Panc1 (cell line): ENCODE data around the gene ZMYM4. TPM values are rescaled to one million over a fixed set of nuclear protein-coding genes. Genes with fewer than 3 reads are reported as not detected.

Experiments
- ATAC-seq: fragments of 200-7000 bp; cut with Tn5 transposase; 2 replicates; pipeline ENCODE4 v1.9.1; 2020; ENCODE audit warnings: mild to moderate bottlenecking, moderate library complexity
- BruUV-seq: library from RNA; stranded (reverse); fragments of 400-500 nt; replicated peaks from 2 replicates; lab custom pipeline; 2021; lab: Mats Ljungman, UMichigan
- CTCF ChIA-PET: fragments of 300-600 bp; sonication (Branson Sonifier 250); formaldehyde crosslinking; loops from one replicate; lab custom pipeline; 2022; ENCODE audit warnings: antibody characterized with exemption; lab: Charles Lee
- POLR2A ChIA-PET: fragments of 300-600 bp; sonication (Branson Sonifier 250); formaldehyde crosslinking; loops from one replicate; lab custom pipeline; 2022; ENCODE audit warnings: antibody characterized with exemption; lab: Charles Lee
- DNase-seq: peaks from one replicate; pipeline ENCODE4 v3.0.0-alpha.2; 2010; ENCODE audit warnings: low read depth, low spot score
- H3K27ac ChIP-seq: 2 replicates; pipeline ENCODE4 v1.5.1; 2011; ENCODE audit warnings: mild to moderate bottlenecking, low read length, inconsistent platforms
- H3K27me3 ChIP-seq: fragments of 200-500 bp; sonication (Bioruptor generic); 2 replicates; pipeline ENCODE4 v1.6.0; 2014; ENCODE audit warnings: low read length, inconsistent platforms; ENCODE audit not compliant: control insufficient read depth, insufficient read depth
- H3K36me3 ChIP-seq: fragments of 200-500 bp; sonication (Bioruptor generic); 2 replicates; pipeline ENCODE4 v1.5.1; 2014; ENCODE audit warnings: inconsistent platforms, mild to moderate bottlenecking, low read length, moderate library complexity; ENCODE audit not compliant: control insufficient read depth, insufficient read depth
- H3K4me1 ChIP-seq: 2 replicates; pipeline ENCODE4 v1.5.1; 2011; ENCODE audit warnings: inconsistent platforms, mild to moderate bottlenecking, low read length, moderate library complexity; ENCODE audit not compliant: control insufficient read depth, insufficient read depth
- H3K4me3 ChIP-seq, 2 experiments: 2 replicates each; pipeline ENCODE4 v1.5.1; 2011 to 2012; ENCODE audit warnings: low read depth in 2 of 2, low read length in 2 of 2, mild to moderate bottlenecking in 2 of 2, inconsistent platforms in 1 of 2, moderate library complexity in 1 of 2
- H3K9me3 ChIP-seq: fragments of 200-500 bp; sonication (Bioruptor generic); 2 replicates; pipeline ENCODE4 v1.5.1; 2014; ENCODE audit warnings: low read depth, mild to moderate bottlenecking, inconsistent platforms, low read length, moderate library complexity; ENCODE audit not compliant: control insufficient read depth, insufficient read depth
- CTCF ChIP-seq: fragments of 450-650 bp; IDR thresholded peaks from 2 replicates; pipeline ENCODE4 v1.5.1; 2017; ENCODE audit warnings: mild to moderate bottlenecking
- POLR2AphosphoS5 ChIP-seq: IDR thresholded peaks from 2 replicates; pipeline ENCODE4 v1.6.1; 2012; ENCODE audit warnings: mild to moderate bottlenecking, low read depth, low read length, moderate library complexity
- REST ChIP-seq, 2 experiments: IDR thresholded peaks; 2 replicates each; pipeline ENCODE4 v1.6.1; 2011 to 2012; ENCODE audit warnings: low read depth in 2 of 2, control low read depth in 1 of 2, low read length in 1 of 2, mild to moderate bottlenecking in 1 of 2, moderate library complexity in 1 of 2; ENCODE audit not compliant: insufficient read depth in 1 of 2
- SIN3A ChIP-seq: IDR thresholded peaks from 2 replicates; pipeline ENCODE4 v1.6.1; 2012; ENCODE audit warnings: low read depth, mild to moderate bottlenecking, low read length, moderate library complexity, borderline replicate concordance; ENCODE audit not compliant: insufficient read depth
- TCF7L2 ChIP-seq: IDR thresholded peaks from 2 replicates; pipeline ENCODE4 v1.6.1; 2011; ENCODE audit warnings: mild to moderate bottlenecking, low read depth, low read length, inconsistent platforms
- in situ Hi-C: cut with HindIII; loops from 2 replicates; pipeline ENCODE4 v1.10.0; 2016; ENCODE audit warnings: low sequenced_read_pairs, low pct_unique_long_range_greater_than_20kb
- intact Hi-C: fragments of 100-400 bp; cut with micrococcal nuclease; formaldehyde crosslinking; loops from one replicate; pipeline ENCODE4 v1.10.0; 2022; ENCODE audit not compliant: unreplicated experiment
- total RNA-seq: library from RNA; stranded (reverse); gene quantifications from one replicate; pipeline ENCODE4 v1.2.1, GENCODE V29; 2021; ENCODE audit not compliant: unreplicated experiment

ZMYM4 gene
- total RNA-seq, 1 experiment from 2014 or later, result 82.2 TPM

- CTCF ChIA-PET, result no interaction called here
Observed at GRCh38 chr1:35437200-35437599, 168.7 kb downstream of the ZMYM4 start.

GRCh38 chr1:35439626-35440025 lies 171.1 kb downstream of the ZMYM4 start:
- in situ Hi-C loops, result no loop called here
- BruUV-seq, result no TSS peak
- Histone ChIP-seq H3K27ac (no peak overlapping the region), H3K27me3 (no peaks in the 10 kb centered on the region), H3K9me3 (no peaks in the 10 kb centered on the region), H3K4me3 (no peak overlapping the region), H3K36me3 (peaks cover 2% of the 10 kb centered on the region; the same call in 1 of the 2 replicates), H3K4me1 (no peaks in the 10 kb centered on the region)
- intact Hi-C loops, result no loop called here
- DNase-seq (no peak), ATAC-seq (no peak)
- POLR2A ChIA-PET, result interaction anchor here (0.6 kb wide), 1 partner anchor 80 kb away, joined by 3 read pairs; no protein-coding TSS in a partner anchor
- TF ChIP-seq TCF7L2, result no peak
- TF ChIP-seq CTCF, result no peak
- TF ChIP-seq SIN3A, result no peak
- no peak for TF ChIP-seq POLR2AphosphoS5
- no peak for TF ChIP-seq REST (IDR thresholded peaks at IDR 0.05; ENCODE audit: insufficient read depth in 1 of 2, low read depth in 2 of 2, low read length in 1 of 2)
- CTCF ChIA-PET, result interaction anchor here (1.2 kb wide), 1 partner anchor 11 kb away, joined by 3 read pairs; no protein-coding TSS in a partner anchor

More at GRCh38 chr1:35437200-35437599, 168.7 kb downstream of the ZMYM4 start:
- no TSS peak for BruUV-seq
- Histone ChIP-seq H3K4me3 (no peak overlapping the region), H3K27me3 (no peaks in the 10 kb centered on the region), H3K36me3 (peaks cover 2% of the 10 kb centered on the region; the same call in 1 of the 2 replicates), H3K9me3 (no peaks in the 10 kb centered on the region), H3K27ac (no peak overlapping the region), H3K4me1 (no peaks in the 10 kb centered on the region)
- TF ChIP-seq TCF7L2 (no peak), REST (IDR thresholded peaks at IDR 0.05; ENCODE audit: insufficient read depth in 1 of 2, low read depth in 2 of 2, low read length in 1 of 2) (no peak), CTCF (no peak)
- in situ Hi-C loops (no loop called here), intact Hi-C loops (no loop called here)
- POLR2A ChIA-PET, result no interaction called here
- ATAC-seq (no peak), DNase-seq (no peak)
